Measurements from ENCODE around the gene SRD5A2. TPM values are rescaled to one million over a fixed set of nuclear protein-coding genes. Genes with fewer than 3 reads are reported as not detected.

The SRD5A2 gene
- total and polyA plus RNA-seq, 2 of the 4 experiments (the other 2 are of a cell fraction): not detected

DNA sequence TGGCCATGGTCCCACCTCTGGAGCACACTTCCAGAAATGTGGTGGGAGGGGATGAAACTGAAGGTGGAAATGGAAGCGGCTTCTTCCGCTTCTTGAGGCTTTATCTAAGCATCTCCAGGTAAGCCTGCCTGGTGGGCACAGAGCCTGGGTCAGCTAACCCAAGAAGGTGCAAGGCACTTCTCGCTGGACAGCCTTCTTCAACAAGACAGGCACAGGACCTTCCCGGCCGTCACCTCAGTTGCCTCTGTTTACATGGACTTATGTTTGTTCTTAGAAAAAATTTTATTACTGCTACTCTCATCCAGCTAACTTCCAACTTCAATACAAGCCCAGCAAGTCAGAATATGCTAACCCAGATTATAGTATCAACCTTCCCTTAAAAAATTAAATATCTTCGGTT, 51.9 kb downstream of the SRD5A2 start:
- in situ Hi-C loops (cut with MboI; ENCODE audit: low sequenced_read_pairs) (no loop called here), dilution Hi-C loops (cut with HindIII; ENCODE audit: low sequenced_read_pairs, unreplicated experiment) (no loop called here), intact Hi-C loops (cut with micrococcal nuclease) (no loop called here)
- Histone ChIP-seq H3K9ac (ENCODE audit: low read depth, low read length) (no peak overlapping the region), H4K8ac (ENCODE audit: low read depth in 2 of 2, low read length in 2 of 2) (no peak overlapping the region), H3K27me3 (ENCODE audit: control insufficient read depth, insufficient read depth, low read length) (peaks cover 10% of the 10 kb centered on the region), H3K14ac (replicated peaks; ENCODE audit: low read depth, low read length) (no peak overlapping the region), H2AK5ac (ENCODE audit: low read depth, low read length) (no peak overlapping the region), H3K23ac (ENCODE audit: low read depth, low read length) (no peak overlapping the region), H3K9me1 (ENCODE audit: insufficient read depth, low read length) (no peaks in the 10 kb centered on the region), H3K18ac (ENCODE audit: low read depth, low read length) (no peak overlapping the region), H3K4me1 (ENCODE audit: control insufficient read depth, insufficient read depth, low read length) (no peaks in the 10 kb centered on the region), H3K56ac (ENCODE audit: extremely low read depth, insufficient read depth, low read length) (no peak overlapping the region), H4K20me1 (ENCODE audit: insufficient read depth, low read length) (no peaks in the 10 kb centered on the region), H3K4me2 (ENCODE audit: low read depth, low read length) (no peak overlapping the region), H2AK9ac (replicated peaks; ENCODE audit: low read depth, low read length, poor library complexity) (peak overlapping the region; percentile 44), H3K36me3 (ENCODE audit: control insufficient read depth, insufficient read depth, low read length) (no peaks in the 10 kb centered on the region), H3K9me3 (ENCODE audit: control insufficient read depth, insufficient read depth, low read length) (no peaks in the 10 kb centered on the region), H3K79me1 (ENCODE audit: low read depth in 1 of 2, low read length in 2 of 2) (no peaks in the 10 kb centered on the region), H2AFZ (replicated peaks; ENCODE audit: low read length, poor library complexity) (no peak overlapping the region), H4K91ac (ENCODE audit: insufficient read depth, low read depth, low read length) (no peak overlapping the region), H2BK15ac (ENCODE audit: low read depth, low read length) (no peak overlapping the region), H2BK5ac (ENCODE audit: low read depth, low read length, poor library complexity, severe bottlenecking) (no peak overlapping the region), H3K4me3 (ENCODE audit: insufficient read depth, low read depth, low read length) (no peak overlapping the region), H3K27ac (ENCODE audit: insufficient read depth, low read length) (no peak overlapping the region), H2BK20ac (ENCODE audit: low read depth, low read length) (no peak overlapping the region), H4K5ac (ENCODE audit: low read depth, low read length) (no peak overlapping the region), H2BK120ac (ENCODE audit: low read depth, low read length) (no peak overlapping the region), H3K4ac (ENCODE audit: low read depth, low read length) (no peak overlapping the region)
- ATAC-seq (ENCODE audit: low read depth) (no peak), DNase-seq (no peak)
- CTCF ChIA-PET: no interaction called here
- TF ChIP-seq NFE2L2 (IDR thresholded peaks at IDR 0.05; ENCODE audit: low read depth, low read length) (no peak), CHD1 (IDR thresholded peaks at IDR 0.05; ENCODE audit: low read depth, low read length) (no peak)
- no TSS peak for BruUV-seq (replicated peaks)
- POLR2A ChIA-PET (ENCODE audit: unreplicated experiment): no interaction called here
- no CpG with 5 or more reads among the region's 6 CpGs for WGBS, 2 experiments (ENCODE audit: extremely low coverage in 2 of 2, insufficient read length in 1 of 2)
